Measurements from ENCODE around the gene TMEM164.

DNA sequence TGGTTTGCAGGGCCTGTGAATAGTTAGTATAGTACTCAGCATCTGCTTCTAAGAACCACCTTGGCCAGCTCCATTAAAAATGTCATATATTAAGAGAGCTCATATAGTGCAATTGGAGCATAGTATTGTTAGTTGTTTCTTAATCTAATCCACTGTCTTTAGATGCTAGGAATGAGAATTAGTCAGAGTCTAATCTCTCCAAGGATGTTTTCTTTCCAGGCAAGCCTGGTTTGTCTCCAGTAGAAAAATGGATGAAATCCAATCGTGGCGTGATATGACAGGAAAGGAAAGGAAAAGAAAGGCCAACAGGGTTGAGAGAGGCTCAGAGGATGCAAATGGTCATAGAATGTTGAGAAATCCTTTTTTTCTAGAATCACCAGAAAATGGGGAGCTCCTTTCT lies 15.0 kb upstream of the TMEM164 start:
- no peak for TF ChIP-seq CTCF (conservative IDR thresholded peaks at IDR 0.05)
- no peak for TF ChIP-seq ZFX (IDR thresholded peaks at IDR 0.05)

All from C4-2B (cell line).